GM19193 (cell line): ENCODE data around the gene DYNC2H1.

Experiments
- POLR2A ChIP-seq: IDR thresholded peaks from 4 replicates; pipeline ENCODE4 v1.6.1; 2011; ENCODE audit not compliant: insufficient read depth, insufficient read length; ENCODE audit errors: extremely low read depth

The DYNC2H1 gene

DNA sequence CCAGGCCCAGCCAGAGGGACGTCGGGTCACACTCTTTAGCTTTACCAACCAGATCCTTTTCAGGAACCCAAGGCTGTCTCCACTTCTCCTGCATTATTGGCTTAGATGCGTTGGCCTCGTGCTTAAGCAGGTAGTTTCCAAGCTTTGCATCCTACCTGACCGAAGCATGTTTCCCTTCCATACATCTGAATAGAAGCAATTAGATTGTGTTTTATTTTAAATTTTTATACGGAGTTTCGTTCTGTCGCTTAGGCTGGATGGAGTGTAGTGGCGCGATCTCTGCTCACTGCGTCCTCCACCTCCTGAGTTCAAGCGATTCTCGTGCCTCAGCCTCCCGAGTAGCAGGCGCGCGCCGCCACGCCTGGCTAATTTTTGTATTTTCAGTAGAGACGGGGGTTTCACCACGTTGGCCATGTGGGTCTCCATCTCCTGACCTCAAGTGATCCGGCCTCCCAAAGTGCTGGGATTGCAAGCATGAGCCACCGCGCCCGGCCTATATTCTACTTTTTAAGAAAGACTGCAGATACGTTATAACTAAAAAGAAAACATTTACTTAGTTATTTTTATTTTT, 677 bp downstream of the DYNC2H1 start:
- no peak for TF ChIP-seq POLR2A

DNA sequence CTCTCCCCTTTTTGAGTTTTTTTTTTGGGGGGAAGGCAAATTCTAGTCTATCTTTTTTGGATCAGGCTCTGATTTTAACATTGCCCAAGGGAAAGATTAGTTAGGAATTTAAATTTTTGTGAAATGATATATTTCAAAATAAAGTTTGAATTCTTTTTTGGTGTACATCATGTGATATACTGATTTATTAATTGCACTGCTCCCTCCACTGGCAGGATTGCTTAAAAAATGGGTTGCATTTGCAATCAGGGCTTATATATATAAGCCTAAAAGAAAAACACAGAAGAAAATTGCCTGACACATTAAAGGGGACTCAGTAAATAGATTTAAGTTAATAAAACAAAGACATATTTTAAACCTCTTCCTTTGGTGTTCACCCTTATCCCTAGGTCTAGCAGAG, 1.2 kb downstream of the DYNC2H1 start:
- no peak for TF ChIP-seq POLR2A

- TF ChIP-seq POLR2A: no peak
Observed at GRCh38 chr11:103111400-103111799, 2.2 kb downstream of the DYNC2H1 start.

DNA sequence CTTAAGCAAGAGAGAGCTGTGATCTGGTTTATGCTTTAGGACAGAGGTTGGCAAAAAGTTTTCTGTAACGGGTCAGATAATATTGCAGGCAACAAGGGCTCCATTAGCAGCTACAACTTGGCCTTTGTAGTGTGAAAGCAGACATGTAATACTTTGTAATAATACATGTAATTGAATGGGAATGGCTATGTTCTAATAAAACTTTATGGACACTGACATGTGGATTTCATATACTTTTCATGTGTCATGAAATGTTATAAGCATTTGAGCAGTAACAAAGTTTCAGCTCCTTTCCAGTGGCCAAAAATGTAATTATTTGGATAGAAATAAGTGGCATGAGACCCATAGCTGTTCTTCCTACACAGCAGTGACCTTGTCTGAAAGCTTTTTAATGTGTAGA, 3.1 kb downstream of the DYNC2H1 start:
- TF ChIP-seq POLR2A: no peak

DNA sequence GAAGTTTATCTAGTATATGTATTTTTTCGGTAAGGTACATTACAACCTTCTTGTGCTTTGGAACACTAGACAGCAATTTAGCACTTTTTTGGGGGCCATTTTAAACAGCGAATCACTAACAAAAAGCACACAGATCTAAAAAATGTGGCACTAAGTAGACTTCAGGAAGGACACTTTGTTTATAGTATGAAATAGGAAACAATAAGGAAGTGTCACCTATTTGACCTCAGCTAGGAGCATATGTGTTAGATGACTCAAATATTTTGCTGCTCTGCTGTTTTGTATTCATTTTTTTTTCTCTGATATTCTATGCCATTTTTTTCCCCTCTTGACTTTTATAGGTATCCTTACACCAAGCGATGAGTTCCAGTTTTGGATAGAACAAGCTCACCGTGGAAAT, 5.6 kb downstream of the DYNC2H1 start:
- TF ChIP-seq POLR2A: no peak

- no peak for TF ChIP-seq POLR2A
Observed at GRCh38 chr11:103125462-103125861, 16.2 kb downstream of the DYNC2H1 start.

DNA sequence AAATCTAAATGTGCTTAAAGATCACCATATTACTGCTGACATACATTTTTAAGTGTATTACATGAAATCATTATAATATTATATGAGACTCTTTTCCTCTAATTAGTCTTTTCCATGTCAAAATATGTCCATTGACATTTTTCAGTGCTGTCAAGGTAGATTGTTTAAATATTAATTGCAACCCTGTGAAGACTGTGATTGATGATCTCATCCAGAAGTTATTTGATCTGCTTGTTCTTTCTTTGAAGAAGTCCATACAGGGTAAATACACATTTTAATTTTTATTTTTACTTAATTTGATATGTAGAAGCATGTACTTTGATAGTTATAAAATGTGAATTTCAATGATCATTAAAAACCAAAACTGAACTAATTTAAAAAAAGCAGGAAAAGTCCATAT, 38.4 kb downstream of the DYNC2H1 start:
- TF ChIP-seq POLR2A: no peak

DNA sequence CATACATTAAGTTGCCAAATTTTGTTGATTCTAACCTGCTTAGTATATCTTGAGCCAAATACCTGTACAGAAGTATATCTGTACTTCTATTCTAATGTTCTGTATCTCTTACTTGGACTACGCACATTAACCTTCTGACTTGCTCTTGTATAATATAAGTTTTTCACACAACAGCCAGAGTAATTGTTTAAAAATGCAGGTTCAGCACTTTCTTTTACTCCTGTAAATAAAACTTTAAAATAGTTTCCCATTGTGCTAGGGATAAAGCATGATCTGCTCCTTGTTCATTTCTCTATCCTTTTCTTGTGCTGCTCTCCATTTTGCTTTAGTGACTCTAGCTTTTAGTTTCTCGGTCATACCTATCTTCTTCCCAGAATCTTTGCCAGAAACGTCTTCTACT, 48.3 kb downstream of the DYNC2H1 start:
- no peak for TF ChIP-seq POLR2A

GRCh38 chr11:103164093-103164796, 55.0 kb downstream of the DYNC2H1 start:
- no peak for TF ChIP-seq POLR2A

DNA sequence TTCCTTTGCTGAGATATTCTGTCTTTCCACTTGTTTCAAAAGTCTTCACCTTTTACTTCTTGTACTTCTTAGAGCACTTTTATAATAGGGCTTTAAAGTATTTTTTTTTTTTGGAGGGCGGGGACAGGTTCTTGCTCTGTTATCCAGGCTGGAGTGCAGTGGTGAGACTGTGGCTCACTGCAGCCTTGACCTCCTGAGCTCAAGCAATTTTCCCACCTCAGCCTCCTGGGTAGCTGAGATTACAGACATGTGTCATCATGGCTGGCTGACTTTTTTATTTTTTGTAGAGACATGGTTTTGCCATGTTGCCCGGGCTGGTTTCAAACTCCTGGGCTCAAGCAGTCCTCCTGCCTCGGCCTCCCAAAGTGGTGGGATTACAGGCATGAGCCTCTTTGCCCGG, 57.9 kb downstream of the DYNC2H1 start:
- TF ChIP-seq POLR2A: no peak

GRCh38 chr11:103170865-103171264, 61.6 kb downstream of the DYNC2H1 start:
- no peak for TF ChIP-seq POLR2A

DNA sequence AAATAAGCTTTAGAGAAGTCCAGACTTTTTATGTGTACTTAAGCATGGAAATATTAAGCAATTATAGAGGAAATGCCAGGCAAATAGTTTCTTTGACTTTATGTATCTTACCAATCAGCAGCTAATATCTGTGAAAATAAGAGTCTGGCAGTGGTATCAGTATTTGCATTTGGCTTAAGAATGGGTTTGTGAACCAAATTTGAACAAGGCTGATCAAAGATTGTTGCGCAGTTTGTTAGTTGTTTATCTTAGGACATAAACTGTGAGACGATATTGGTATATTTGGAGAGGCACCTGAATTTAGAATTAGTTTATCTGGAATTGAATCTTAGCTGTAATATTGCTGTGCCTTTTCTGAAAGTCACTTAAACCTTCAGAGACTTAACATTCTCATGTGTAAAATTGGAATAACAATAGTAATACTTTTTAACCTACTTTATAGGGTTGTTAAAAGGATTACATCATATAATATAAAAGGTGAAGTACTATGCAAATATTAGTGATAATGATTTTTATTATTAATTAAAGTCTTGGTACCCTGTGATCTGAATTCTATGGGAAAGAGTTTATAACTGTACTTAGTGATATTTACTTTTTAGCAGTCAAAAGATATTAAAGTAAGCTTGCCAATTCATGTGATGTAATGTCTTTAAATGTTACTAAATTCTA, 66.4 kb downstream of the DYNC2H1 start:
- no peak for TF ChIP-seq POLR2A

DNA sequence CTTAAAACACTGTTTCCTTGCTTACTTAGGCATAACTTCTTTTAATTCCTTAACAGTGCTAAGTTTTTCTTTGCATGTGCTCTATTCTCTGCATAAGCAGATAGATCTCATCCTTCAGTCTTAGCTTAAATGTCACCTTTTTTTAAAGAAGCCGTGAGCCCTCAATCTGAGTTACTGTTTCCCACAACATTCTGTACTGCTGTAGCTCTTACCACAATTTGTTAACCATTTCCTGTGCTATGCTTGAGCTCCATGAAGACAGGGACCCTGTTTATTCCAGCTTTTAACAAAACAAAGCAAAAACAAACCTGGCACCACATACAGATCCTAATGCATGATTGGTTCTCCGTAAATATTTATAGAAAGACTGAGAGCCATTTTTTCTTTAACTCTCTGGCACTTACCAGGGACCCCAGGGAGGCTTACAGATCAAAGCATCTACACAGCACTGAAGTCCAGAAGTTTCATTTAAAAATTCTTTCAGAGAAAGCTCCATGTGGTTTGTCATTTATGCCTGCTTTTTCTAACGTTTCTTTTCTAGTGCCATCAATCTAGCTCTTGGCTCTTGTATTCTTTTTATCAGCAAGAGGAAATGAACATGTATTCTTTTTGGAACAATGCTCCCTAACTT, 74.9 kb downstream of the DYNC2H1 start:
- no peak for TF ChIP-seq POLR2A

DNA sequence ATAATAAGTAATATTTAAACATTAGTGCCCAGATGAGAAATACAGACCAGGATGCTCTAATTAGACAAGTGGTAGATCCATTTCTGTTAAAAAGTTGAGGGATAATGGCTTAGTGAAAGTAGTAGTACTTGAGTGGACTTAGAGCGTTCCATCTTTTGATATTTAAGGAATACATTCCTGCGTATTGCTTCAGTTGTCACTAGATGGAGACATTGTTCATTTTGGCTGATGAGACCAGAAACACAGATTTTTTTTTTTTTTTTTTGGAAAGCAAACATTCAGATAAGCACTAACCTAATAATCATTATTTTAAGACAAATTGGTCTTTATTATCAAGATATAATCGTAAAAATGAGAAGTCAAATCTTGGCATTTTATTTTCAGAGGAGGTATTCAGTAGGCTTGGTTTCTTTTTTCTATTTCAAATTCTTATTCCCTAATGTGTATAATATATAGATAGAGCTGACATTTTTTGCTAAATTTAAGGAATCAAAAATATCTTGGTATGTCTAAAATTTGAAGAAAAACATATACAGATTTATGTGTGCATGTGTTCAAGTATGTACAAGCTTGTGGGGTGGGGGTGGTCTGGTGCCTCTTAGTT, 92.9 kb downstream of the DYNC2H1 start:
- TF ChIP-seq POLR2A: no peak

DNA sequence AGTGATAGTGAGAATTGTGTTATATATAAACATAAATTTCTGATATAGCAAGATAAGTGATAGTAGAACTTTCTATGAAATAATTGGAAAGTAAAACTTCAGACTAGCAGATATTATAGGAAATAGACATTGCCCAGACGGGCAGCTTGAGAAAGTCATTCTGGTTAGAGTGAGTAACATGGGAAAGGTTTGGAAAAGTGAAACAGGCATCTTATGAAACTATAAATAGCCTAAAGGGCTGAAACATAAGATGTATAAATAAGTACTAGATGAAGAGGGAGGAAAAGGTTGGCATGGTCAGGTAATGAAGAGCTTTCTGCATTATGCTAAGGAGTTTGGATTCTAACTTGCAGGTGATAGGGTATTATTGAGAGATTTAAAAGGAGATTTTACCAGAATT, 101.3 kb downstream of the DYNC2H1 start:
- no peak for TF ChIP-seq POLR2A
